Loucy (cell line): Measurements from ENCODE around the gene MYH7.

Experiments used
- H2AFZ ChIP-seq: fragments of 200-600 bp; sonication (generic); 2 replicates; pipeline ENCODE4 v1.6.0; 2016; ENCODE audit warnings: antibody characterized with exemption, mild to moderate bottlenecking, low read length, moderate library complexity
- H3F3A ChIP-seq: fragments of 200-600 bp; 2 replicates; pipeline ENCODE4 v1.6.0; 2016; ENCODE audit warnings: antibody characterized with exemption, low read depth, mild to moderate bottlenecking
- H3K27me3 ChIP-seq: fragments of 200-600 bp; sonication (generic); 2 replicates; pipeline ENCODE4 v1.6.1; 2014; ENCODE audit warnings: low read length, mild to moderate bottlenecking; ENCODE audit not compliant: insufficient read depth, poor library complexity, severe bottlenecking
- H3K36me3 ChIP-seq: fragments of 200-600 bp; sonication (generic); 2 replicates; pipeline ENCODE4 v1.6.1; 2016; ENCODE audit warnings: low read length; ENCODE audit not compliant: insufficient read depth
- H3K4me1 ChIP-seq: fragments of 200-600 bp; sonication (generic); 2 replicates; pipeline ENCODE4 v1.5.1; 2014; ENCODE audit warnings: low read length, mild to moderate bottlenecking; ENCODE audit not compliant: insufficient read depth, poor library complexity, severe bottlenecking
- H3K4me2 ChIP-seq: fragments of 200-600 bp; sonication (generic); 2 replicates; pipeline ENCODE4 v1.6.0; 2014; ENCODE audit warnings: antibody characterized with exemption, low read length, low read depth, mild to moderate bottlenecking; ENCODE audit not compliant: poor library complexity, severe bottlenecking
- H3K4me3 ChIP-seq: fragments of 200-600 bp; sonication (generic); 2 replicates; pipeline ENCODE4 v1.5.1; 2014; ENCODE audit warnings: low read length, mild to moderate bottlenecking, mixed read lengths; ENCODE audit not compliant: poor library complexity, severe bottlenecking
- H3K79me2 ChIP-seq: fragments of 200-600 bp; sonication (generic); 2 replicates; pipeline ENCODE4 v1.6.1; 2014; ENCODE audit warnings: low read length; ENCODE audit not compliant: insufficient read depth
- H3K9ac ChIP-seq: fragments of 200-600 bp; sonication (generic); 2 replicates; pipeline ENCODE4 v1.6.0; 2014; ENCODE audit warnings: mild to moderate bottlenecking, low read depth, low read length, moderate library complexity; ENCODE audit not compliant: poor library complexity, severe bottlenecking
- H3K9me2 ChIP-seq: fragments of 200-600 bp; sonication (generic); replicated peaks from 2 replicates; pipeline ENCODE4 v1.6.1; 2016; ENCODE audit warnings: low read depth, low read length, mixed read lengths
- H3K9me3 ChIP-seq: fragments of 200-600 bp; sonication (generic); 2 replicates; pipeline ENCODE4 v1.6.1; 2014; ENCODE audit warnings: mild to moderate bottlenecking, antibody characterized with exemption, low read length, low read depth; ENCODE audit not compliant: insufficient read depth
- H4K20me1 ChIP-seq: fragments of 200-600 bp; sonication (generic); 2 replicates; pipeline ENCODE4 v1.6.0; 2014; ENCODE audit warnings: antibody characterized with exemption, low read length, mild to moderate bottlenecking; ENCODE audit not compliant: insufficient read depth, poor library complexity, severe bottlenecking
- CTCF ChIP-seq: fragments of 200-600 bp; sonication (generic); conservative IDR thresholded peaks from 2 replicates; pipeline ENCODE4 v1.5.1; 2014; ENCODE audit warnings: mild to moderate bottlenecking, antibody characterized with exemption, low read length
- EZH2phosphoT487 ChIP-seq: fragments of 200-600 bp; IDR thresholded peaks from 2 replicates; pipeline ENCODE4 v1.6.1; 2018; ENCODE audit warnings: antibody characterized with exemption, mild to moderate bottlenecking, moderate library complexity, borderline replicate concordance

The MYH7 gene

GRCh38 chr14:23384364-23385080 is 50.9 kb downstream of the MYH7 start:
- Histone ChIP-seq H3K9ac (no peak overlapping the region), H3K4me3 (no peak overlapping the region), H3F3A (no peaks in the 10 kb centered on the region), H3K9me3 (no peaks in the 10 kb centered on the region), H3K9me2 (no peaks in the 10 kb centered on the region), H3K36me3 (no peaks in the 10 kb centered on the region), H3K4me2 (no peak overlapping the region), H3K79me2 (no peaks in the 10 kb centered on the region), H4K20me1 (no peaks in the 10 kb centered on the region), H3K4me1 (no peaks in the 10 kb centered on the region), H2AFZ (no peak overlapping the region), H3K27me3 (no peaks in the 10 kb centered on the region)
- no peak for TF ChIP-seq CTCF
- no peak for TF ChIP-seq EZH2phosphoT487

- Histone ChIP-seq H3K9ac (no peak overlapping the region), H3K4me2 (no peak overlapping the region), H3K9me3 (no peaks in the 10 kb centered on the region), H3K27me3 (no peaks in the 10 kb centered on the region), H2AFZ (no peak overlapping the region), H3K79me2 (no peaks in the 10 kb centered on the region), H3F3A (no peaks in the 10 kb centered on the region), H3K36me3 (no peaks in the 10 kb centered on the region), H3K9me2 (no peaks in the 10 kb centered on the region), H3K4me3 (no peak overlapping the region), H4K20me1 (no peaks in the 10 kb centered on the region), H3K4me1 (no peaks in the 10 kb centered on the region)
- TF ChIP-seq EZH2phosphoT487 (no peak), CTCF (no peak)
These were observed 52.6 kb downstream of the MYH7 start for GRCh38 chr14:23382731-23383440.

- Histone ChIP-seq H3K79me2 (no peaks in the 10 kb centered on the region), H3K27me3 (no peaks in the 10 kb centered on the region), H3K4me3 (no peak overlapping the region)
These were observed 53.2 kb downstream of the MYH7 start for GRCh38 chr14:23382276-23382675.

More at GRCh38 chr14:23382276-23382675, 53.2 kb downstream of the MYH7 start:
- Histone ChIP-seq H3F3A (no peaks in the 10 kb centered on the region), H2AFZ (no peak overlapping the region), H3K4me1 (no peaks in the 10 kb centered on the region), H3K9me3 (no peaks in the 10 kb centered on the region), H4K20me1 (no peaks in the 10 kb centered on the region), H3K9me2 (no peaks in the 10 kb centered on the region), H3K36me3 (no peaks in the 10 kb centered on the region), H3K4me2 (no peak overlapping the region), H3K9ac (no peak overlapping the region)
- TF ChIP-seq EZH2phosphoT487 (no peak), CTCF (no peak)
